GM19023 (cell line): Measurements from ENCODE around the gene ADAMTS20.

ENCODE experiments used
- ATAC-seq: cut with Tn5 transposase; IDR thresholded peaks from one replicate; pipeline ENCODE4 v1.9.1; 2021; ENCODE audit warnings: mild to moderate bottlenecking, moderate library complexity; ENCODE audit not compliant: unreplicated experiment

ADAMTS20 gene

GRCh38 chr12:43482311-43483085 lies 69.5 kb downstream of the ADAMTS20 start:
- no peak for ATAC-seq

- no peak for ATAC-seq
Observed at GRCh38 chr12:43480591-43480990, 71.4 kb downstream of the ADAMTS20 start.

GRCh38 chr12:43462741-43463140 lies 89.3 kb downstream of the ADAMTS20 start:
- no peak for ATAC-seq

- no peak for ATAC-seq
Observed at GRCh38 chr12:43462080-43462479, 89.9 kb downstream of the ADAMTS20 start.

GRCh38 chr12:43459285-43459684 lies 92.7 kb downstream of the ADAMTS20 start:
- ATAC-seq = no peak

GRCh38 chr12:43453761-43454160 lies 98.2 kb downstream of the ADAMTS20 start:
- ATAC-seq = no peak

GRCh38 chr12:43444940-43445564 lies 107.0 kb downstream of the ADAMTS20 start:
- ATAC-seq = no peak

- no peak for ATAC-seq
Observed at GRCh38 chr12:43436597-43436996, 115.4 kb downstream of the ADAMTS20 start.

- ATAC-seq = no peak
Observed at GRCh38 chr12:43434614-43435013, 117.4 kb downstream of the ADAMTS20 start.

GRCh38 chr12:43428088-43428600 lies 123.9 kb downstream of the ADAMTS20 start:
- ATAC-seq = no peak

GRCh38 chr12:43425361-43425760 lies 126.6 kb downstream of the ADAMTS20 start:
- no peak for ATAC-seq

- ATAC-seq = no peak
Observed at GRCh38 chr12:43416981-43417380, 135.0 kb downstream of the ADAMTS20 start.

GRCh38 chr12:43407816-43408645 lies 144.0 kb downstream of the ADAMTS20 start:
- peak; percentile 70 for ATAC-seq

- no peak for ATAC-seq
Observed at GRCh38 chr12:43406801-43407200, 145.2 kb downstream of the ADAMTS20 start.

- ATAC-seq = no peak
Observed at GRCh38 chr12:43402436-43402835, 149.6 kb downstream of the ADAMTS20 start.

GRCh38 chr12:43401096-43401495 lies 150.9 kb downstream of the ADAMTS20 start:
- ATAC-seq = no peak

GRCh38 chr12:43396671-43397070 lies 155.3 kb downstream of the ADAMTS20 start:
- ATAC-seq = no peak

- no peak for ATAC-seq
Observed at GRCh38 chr12:43392116-43392515, 159.9 kb downstream of the ADAMTS20 start.

GRCh38 chr12:43381879-43382278 lies 170.1 kb downstream of the ADAMTS20 start:
- ATAC-seq = no peak

GRCh38 chr12:43378448-43378847 lies 173.6 kb downstream of the ADAMTS20 start:
- no peak for ATAC-seq

- no peak for ATAC-seq
Observed at GRCh38 chr12:43370263-43370662, 181.7 kb downstream of the ADAMTS20 start.
